PC-9 (cell line): ENCODE results near the gene TJP2. TPM values are rescaled to one million over a fixed set of nuclear protein-coding genes. Genes with fewer than 3 reads are reported as not detected.

Source experiments
- BruUV-seq: library from RNA; stranded (reverse); fragments of 400-500 nt; replicated peaks from 2 replicates; lab custom pipeline; 2021; lab: Mats Ljungman, UMichigan
- CTCF ChIA-PET: fragments of 300-600 bp; sonication (Branson Sonifier 250); formaldehyde crosslinking; loops from one replicate; lab custom pipeline; 2022; ENCODE audit warnings: antibody characterized with exemption; lab: Charles Lee
- POLR2A ChIA-PET: fragments of 300-600 bp; sonication (Branson Sonifier 250); formaldehyde crosslinking; loops from one replicate; lab custom pipeline; 2022; ENCODE audit warnings: antibody characterized with exemption; ENCODE audit not compliant: unreplicated experiment; lab: Charles Lee
- DNase-seq, 2 experiments: peaks; one replicate each; pipeline versions ENCODE4 v3.0.0 to v3.0.0-alpha.2; 2015 to 2022; ENCODE audit warnings: mixed read lengths in 1 of 2
- H2AFZ ChIP-seq: fragments of 200-600 bp; sonication (generic); 2 replicates; pipeline ENCODE4 v1.8.1; 2017; ENCODE audit warnings: antibody characterized with exemption
- H3F3A ChIP-seq: fragments of 200-600 bp; sonication (generic); 2 replicates; pipeline ENCODE4 v1.8.1; 2017; ENCODE audit warnings: antibody characterized with exemption, mild to moderate bottlenecking, low read depth; ENCODE audit not compliant: insufficient read depth
- H3K27ac ChIP-seq: fragments of 200-600 bp; sonication (generic); 2 replicates; pipeline ENCODE4 v1.6.1; 2016; ENCODE audit warnings: mixed run types
- H3K27me3 ChIP-seq: fragments of 200-600 bp; sonication (generic); 2 replicates; pipeline ENCODE4 v1.6.1; 2016; ENCODE audit warnings: low read depth, mixed run types; ENCODE audit not compliant: insufficient read depth
- H3K36me3 ChIP-seq: fragments of 200-600 bp; sonication (generic); 2 replicates; pipeline ENCODE4 v1.6.1; 2016; ENCODE audit warnings: low read depth, mixed run types
- H3K4me1 ChIP-seq: fragments of 200-600 bp; sonication (generic); replicated peaks from 2 replicates; pipeline ENCODE4 v1.6.1; 2016; ENCODE audit warnings: mixed run types; ENCODE audit not compliant: insufficient read depth
- H3K4me2 ChIP-seq: fragments of 200-600 bp; sonication (generic); 2 replicates; pipeline ENCODE4 v1.6.1; 2017; ENCODE audit warnings: mixed run types
- H3K4me3 ChIP-seq: fragments of 200-600 bp; sonication (generic); 2 replicates; pipeline ENCODE4 v1.6.1; 2016; ENCODE audit warnings: mixed run types
- H3K79me2 ChIP-seq: fragments of 200-600 bp; sonication (generic); 2 replicates; pipeline ENCODE4 v1.6.1; 2017; ENCODE audit warnings: low read depth, mixed run types
- H3K9me2 ChIP-seq: fragments of 200-600 bp; sonication (generic); 2 replicates; pipeline ENCODE4 v1.8.1; 2017; ENCODE audit warnings: mild to moderate bottlenecking; ENCODE audit not compliant: insufficient read depth
- H3K9me3 ChIP-seq: fragments of 200-600 bp; sonication (generic); 2 replicates; pipeline ENCODE4 v1.8.1; 2016; ENCODE audit warnings: low read depth; ENCODE audit not compliant: insufficient read depth
- H4K20me1 ChIP-seq: fragments of 200-600 bp; sonication (generic); 2 replicates; pipeline ENCODE4 v1.8.1; 2017; ENCODE audit not compliant: insufficient read depth
- EZH2 ChIP-seq: fragments of 200-600 bp; sonication (generic); IDR thresholded peaks from 2 replicates; pipeline ENCODE4 v1.8.0; 2017; ENCODE audit warnings: antibody characterized with exemption, low read depth
- intact Hi-C: fragments of 100-400 bp; cut with micrococcal nuclease; formaldehyde crosslinking; loops from one replicate; pipeline ENCODE4 v1.10.0; 2022; ENCODE audit not compliant: unreplicated experiment
- total RNA-seq: library from RNA; stranded (reverse); gene quantifications from 2 replicates; pipeline ENCODE4 v1.2.3, GENCODE V29; 2021
- TF ChIP-seq, protein P1 (sequence below): fragments of 200-600 bp; sonication (generic); conservative IDR thresholded peaks from 2 replicates; pipeline ENCODE4 v1.6.1; 2017; ENCODE audit warnings: mixed run types, antibody characterized with exemption, mild to moderate bottlenecking, moderate library complexity

The TJP2 gene
- total RNA-seq, 1 experiment from 2014 or later = 143 TPM

DNA sequence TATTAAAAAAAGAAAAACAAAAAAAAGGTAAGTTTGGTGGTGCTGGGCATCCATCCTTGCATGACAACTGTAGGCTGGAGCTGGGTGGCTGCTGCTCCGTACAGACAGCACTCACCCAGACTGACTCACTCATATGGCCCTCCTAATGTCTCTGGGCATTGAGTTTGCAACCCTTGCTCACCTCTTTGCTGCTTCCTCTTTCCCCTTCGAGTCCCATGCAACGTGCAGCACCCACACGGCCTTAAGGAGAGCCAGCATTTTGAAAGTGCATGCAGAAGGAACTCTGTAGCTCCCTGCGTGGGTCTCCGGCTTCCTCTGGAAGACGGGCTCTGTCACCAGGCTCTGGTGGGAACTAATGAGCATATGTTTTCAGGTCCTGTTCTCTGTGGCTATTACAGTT is 90.4 kb downstream of the TJP2 start:
- Histone ChIP-seq H4K20me1 (no peaks in the 10 kb centered on the region), H3K4me1 (peaks cover 7% of the 10 kb centered on the region; the same call in 1 of the 2 replicates), H3K9me2 (no peaks in the 10 kb centered on the region), H3K9me3 (no peaks in the 10 kb centered on the region), H3K27me3 (no peaks in the 10 kb centered on the region), H3K4me2 (no peak overlapping the region), H3K4me3 (no peak overlapping the region), H2AFZ (no peak overlapping the region), H3K36me3 (no peaks in the 10 kb centered on the region), H3K79me2 (no peaks in the 10 kb centered on the region), H3F3A (no peaks in the 10 kb centered on the region), H3K27ac (no peak overlapping the region)
- no TSS peak for BruUV-seq
- TF ChIP-seq, protein P1, sequence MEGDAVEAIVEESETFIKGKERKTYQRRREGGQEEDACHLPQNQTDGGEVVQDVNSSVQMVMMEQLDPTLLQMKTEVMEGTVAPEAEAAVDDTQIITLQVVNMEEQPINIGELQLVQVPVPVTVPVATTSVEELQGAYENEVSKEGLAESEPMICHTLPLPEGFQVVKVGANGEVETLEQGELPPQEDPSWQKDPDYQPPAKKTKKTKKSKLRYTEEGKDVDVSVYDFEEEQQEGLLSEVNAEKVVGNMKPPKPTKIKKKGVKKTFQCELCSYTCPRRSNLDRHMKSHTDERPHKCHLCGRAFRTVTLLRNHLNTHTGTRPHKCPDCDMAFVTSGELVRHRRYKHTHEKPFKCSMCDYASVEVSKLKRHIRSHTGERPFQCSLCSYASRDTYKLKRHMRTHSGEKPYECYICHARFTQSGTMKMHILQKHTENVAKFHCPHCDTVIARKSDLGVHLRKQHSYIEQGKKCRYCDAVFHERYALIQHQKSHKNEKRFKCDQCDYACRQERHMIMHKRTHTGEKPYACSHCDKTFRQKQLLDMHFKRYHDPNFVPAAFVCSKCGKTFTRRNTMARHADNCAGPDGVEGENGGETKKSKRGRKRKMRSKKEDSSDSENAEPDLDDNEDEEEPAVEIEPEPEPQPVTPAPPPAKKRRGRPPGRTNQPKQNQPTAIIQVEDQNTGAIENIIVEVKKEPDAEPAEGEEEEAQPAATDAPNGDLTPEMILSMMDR = no peak
- TF ChIP-seq EZH2 = no peak
- intact Hi-C loops = loop anchor here (10.0 kb wide), 1 partner anchor 120 kb away; no protein-coding TSS in a partner anchor
- DNase-seq = no peak
- ChIA-PET CTCF (no interaction called here), POLR2A (no interaction called here)

DNA sequence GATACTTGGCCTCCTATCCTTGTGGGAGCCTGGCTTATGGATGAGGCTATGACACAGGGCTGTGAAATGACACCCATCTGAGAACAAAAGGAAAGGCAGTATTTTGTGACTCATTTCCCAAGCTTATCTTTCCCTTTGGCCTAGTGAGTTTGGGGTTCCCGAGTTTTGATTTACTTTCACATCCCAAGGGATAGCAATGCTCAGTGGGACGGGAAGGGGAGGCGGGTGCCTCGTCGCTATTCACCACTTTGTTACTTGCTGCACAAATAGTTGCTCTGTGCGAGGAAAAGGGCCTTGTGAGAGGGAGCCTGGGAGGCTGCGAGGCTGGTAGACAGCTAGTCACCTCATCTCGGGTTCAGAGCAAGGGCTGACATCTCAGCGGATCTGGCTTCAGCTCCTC is 91.8 kb downstream of the TJP2 start:
- no peaks in the 10 kb centered on the region for H3K79me2 ChIP-seq
- no peak for DNase-seq
- no peaks in the 10 kb centered on the region for H3K9me2 ChIP-seq
- H3K36me3 ChIP-seq = no peaks in the 10 kb centered on the region
- TF ChIP-seq, protein P1 = no peak
- no peak for TF ChIP-seq EZH2
- H3K4me1 ChIP-seq = peaks cover 7% of the 10 kb centered on the region; the same call in 1 of the 2 replicates
- intact Hi-C loops = loop anchor here (10.0 kb wide), 1 partner anchor 119 kb away; no protein-coding TSS in a partner anchor
- H3K4me2 ChIP-seq = peak overlapping the region; percentile 48
- ChIA-PET POLR2A (no interaction called here), CTCF (no interaction called here)
- H3K9me3 ChIP-seq = no peaks in the 10 kb centered on the region
- no peaks in the 10 kb centered on the region for H3K27me3 ChIP-seq
- H3K4me3 ChIP-seq = no peak overlapping the region
- no peak overlapping the region for H2AFZ ChIP-seq
- no peak overlapping the region for H3K27ac ChIP-seq
- no peaks in the 10 kb centered on the region for H3F3A ChIP-seq
- no TSS peak for BruUV-seq
- H4K20me1 ChIP-seq = no peaks in the 10 kb centered on the region

DNA sequence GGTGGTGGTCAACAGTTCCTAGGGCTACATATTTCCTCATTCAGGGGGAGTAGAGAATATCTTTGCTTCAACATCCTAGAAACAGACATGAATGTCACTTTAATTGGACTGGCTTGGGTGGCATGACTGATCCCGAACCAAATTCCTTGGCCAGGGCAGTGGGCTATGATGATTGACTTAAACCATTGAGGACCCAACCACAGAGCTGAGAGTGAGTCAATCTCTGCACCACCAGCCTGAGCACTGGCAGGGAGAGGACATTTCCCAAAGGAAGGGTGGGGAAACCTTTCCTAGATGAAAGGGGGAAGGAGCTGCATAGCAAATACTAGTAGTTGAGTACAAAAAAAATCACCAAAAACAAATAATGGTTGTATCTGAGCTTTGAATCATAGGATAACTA is 98.1 kb downstream of the TJP2 start:
- no peak for DNase-seq
- Histone ChIP-seq H3K9me3 (no peaks in the 10 kb centered on the region), H3K36me3 (no peaks in the 10 kb centered on the region), H3K4me2 (no peak overlapping the region), H2AFZ (no peak overlapping the region), H3K4me3 (no peak overlapping the region), H3K27ac (no peak overlapping the region), H3K9me2 (no peaks in the 10 kb centered on the region), H3K4me1 (no peaks in the 10 kb centered on the region), H3F3A (no peaks in the 10 kb centered on the region), H4K20me1 (no peaks in the 10 kb centered on the region), H3K79me2 (no peaks in the 10 kb centered on the region), H3K27me3 (no peaks in the 10 kb centered on the region)
- CTCF ChIA-PET = no interaction called here
- TF ChIP-seq, protein P1 = no peak
- no peak for TF ChIP-seq EZH2
- no TSS peak for BruUV-seq
- POLR2A ChIA-PET = no interaction called here
- intact Hi-C loops = no loop called here
